NT2/D1 (cell line): ENCODE data around the gene GRIK2.

Experiments
- DNase-seq: peaks from one replicate; pipeline ENCODE4 v3.0.0-alpha.2; 2011; ENCODE audit warnings: low read depth, low spot score
- H3K27me3 ChIP-seq: 2 replicates; pipeline ENCODE4 v1.6.0; 2011; ENCODE audit warnings: mild to moderate bottlenecking; ENCODE audit not compliant: insufficient read length, insufficient read depth
- H3K36me3 ChIP-seq: 2 replicates; pipeline ENCODE4 v1.6.1; 2011; ENCODE audit warnings: mild to moderate bottlenecking, low read length, mixed read lengths; ENCODE audit not compliant: insufficient read depth, insufficient read length
- H3K4me1 ChIP-seq: 2 replicates; pipeline ENCODE4 v1.5.1; 2011; ENCODE audit not compliant: insufficient read depth, insufficient read length
- H3K4me3 ChIP-seq: 2 replicates; pipeline ENCODE4 v1.5.1; 2011; ENCODE audit warnings: low read depth; ENCODE audit not compliant: insufficient read length
- H3K9ac ChIP-seq: 2 replicates; pipeline ENCODE4 v1.6.0; 2011; ENCODE audit warnings: low read depth; ENCODE audit not compliant: insufficient read length
- H3K9me3 ChIP-seq: 2 replicates; pipeline ENCODE4 v1.5.1; 2011; ENCODE audit warnings: mild to moderate bottlenecking, low read length; ENCODE audit not compliant: insufficient read depth
- SUZ12 ChIP-seq: IDR thresholded peaks from 2 replicates; pipeline ENCODE4 v1.6.1; 2011; ENCODE audit not compliant: insufficient read length, insufficient read depth; ENCODE audit errors: extremely low read depth
- YY1 ChIP-seq: IDR thresholded peaks from 2 replicates; pipeline ENCODE4 v1.6.1; 2011; ENCODE audit not compliant: insufficient read length, insufficient read depth
- ZNF274 ChIP-seq: IDR thresholded peaks from 2 replicates; pipeline ENCODE4 v1.6.1; 2011; ENCODE audit warnings: mild to moderate bottlenecking, low read depth, low read length

The GRIK2 gene

DNA sequence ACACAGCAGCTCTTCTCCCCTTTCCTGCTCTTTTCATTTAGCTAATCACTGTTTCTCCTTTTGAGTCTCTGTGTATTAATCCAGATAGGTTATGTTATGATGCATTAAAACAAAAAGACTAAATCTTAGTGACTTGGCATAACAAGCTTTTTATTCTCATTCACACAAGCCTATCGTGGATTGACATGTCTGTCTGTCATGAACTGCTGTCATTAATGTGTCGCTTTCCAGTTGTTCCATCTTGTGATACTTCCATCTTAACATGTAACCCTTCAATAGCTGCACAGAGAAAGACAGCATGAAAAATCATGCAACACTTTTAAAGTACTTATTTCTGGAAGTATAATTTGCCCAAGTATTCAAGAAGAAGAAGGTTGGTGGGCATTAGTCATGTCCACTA, 128.7 kb downstream of the GRIK2 start:
- Histone ChIP-seq H3K27me3 (no peaks in the 10 kb centered on the region), H3K4me3 (no peak overlapping the region), H3K9ac (no peak overlapping the region), H3K9me3 (no peaks in the 10 kb centered on the region), H3K36me3 (no peaks in the 10 kb centered on the region), H3K4me1 (no peaks in the 10 kb centered on the region)
- DNase-seq: no peak
- TF ChIP-seq SUZ12 (no peak), YY1 (no peak), ZNF274 (no peak)

DNA sequence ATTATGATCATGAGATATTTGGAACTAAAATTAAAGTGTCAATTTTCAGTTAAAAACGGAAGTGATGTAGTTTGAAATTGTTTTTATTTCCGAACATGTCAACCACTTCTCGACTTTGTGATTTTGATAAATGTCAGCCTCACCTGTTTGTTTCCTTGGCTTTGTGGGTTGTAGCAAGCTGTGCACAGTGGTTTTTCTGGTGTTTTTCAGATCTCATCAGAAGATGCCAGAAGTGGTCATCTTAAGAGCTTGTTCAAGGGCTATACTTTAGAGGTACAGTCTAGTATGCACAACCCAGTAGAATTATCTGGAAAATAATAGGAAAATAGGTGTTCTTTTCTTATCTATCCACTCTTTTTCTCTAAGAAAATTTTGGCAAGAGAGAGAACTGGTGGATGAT, 134.0 kb downstream of the GRIK2 start:
- Histone ChIP-seq H3K4me1 (no peaks in the 10 kb centered on the region), H3K36me3 (no peaks in the 10 kb centered on the region), H3K4me3 (no peak overlapping the region), H3K9me3 (no peaks in the 10 kb centered on the region), H3K9ac (no peak overlapping the region), H3K27me3 (no peaks in the 10 kb centered on the region)
- DNase-seq: no peak
- TF ChIP-seq ZNF274 (no peak), YY1 (no peak), SUZ12 (no peak)

DNA sequence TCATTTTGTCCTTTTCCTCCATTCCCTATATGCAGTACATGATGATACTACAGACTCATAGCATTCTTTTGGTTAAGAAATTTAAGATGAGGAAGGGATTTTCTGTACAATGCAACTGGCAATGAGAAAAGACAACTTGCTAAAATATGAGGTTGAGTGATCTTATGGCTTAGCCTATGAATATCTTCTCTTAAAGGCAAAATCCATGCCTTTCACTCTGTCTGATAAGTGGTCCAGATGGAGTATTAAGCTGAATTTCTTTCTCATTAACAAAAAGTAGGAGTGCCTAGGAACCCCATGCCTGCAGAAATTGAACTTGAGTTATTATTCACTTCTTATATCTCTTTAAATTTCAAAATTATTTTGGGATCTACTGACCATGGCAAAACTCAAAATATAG, 135.3 kb downstream of the GRIK2 start:
- H3K9me3 ChIP-seq: no peaks in the 10 kb centered on the region

DNA sequence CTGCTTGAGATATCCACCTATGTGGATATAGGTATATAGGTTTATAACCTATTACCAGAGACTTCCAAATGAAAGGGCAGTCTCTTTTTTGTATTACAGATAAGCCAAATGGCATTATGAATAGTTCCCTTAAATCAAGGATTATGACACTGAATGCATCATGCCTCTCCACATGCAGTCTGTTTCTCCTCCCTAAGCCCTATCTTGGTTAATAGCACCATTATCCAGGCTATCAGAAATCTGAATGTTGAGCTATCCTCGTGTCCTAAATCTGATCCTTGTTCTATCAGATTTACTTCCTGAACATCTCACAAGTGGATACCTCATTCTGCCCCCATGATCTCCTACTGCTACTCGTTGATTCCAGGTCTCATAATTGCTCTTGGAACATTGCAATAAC, 138.0 kb downstream of the GRIK2 start:
- Histone ChIP-seq H3K36me3 (no peaks in the 10 kb centered on the region), H3K9ac (no peak overlapping the region), H3K4me1 (no peaks in the 10 kb centered on the region), H3K27me3 (no peaks in the 10 kb centered on the region), H3K9me3 (no peaks in the 10 kb centered on the region), H3K4me3 (no peak overlapping the region)
- no peak for DNase-seq
- TF ChIP-seq ZNF274 (no peak), YY1 (no peak), SUZ12 (no peak)

More for the DNA sequence above, 135.3 kb downstream of the GRIK2 start:
- Histone ChIP-seq H3K27me3 (no peaks in the 10 kb centered on the region), H3K9ac (no peak overlapping the region), H3K4me1 (no peaks in the 10 kb centered on the region), H3K36me3 (no peaks in the 10 kb centered on the region), H3K4me3 (no peak overlapping the region)
- no peak for TF ChIP-seq YY1
- no peak for DNase-seq

DNA sequence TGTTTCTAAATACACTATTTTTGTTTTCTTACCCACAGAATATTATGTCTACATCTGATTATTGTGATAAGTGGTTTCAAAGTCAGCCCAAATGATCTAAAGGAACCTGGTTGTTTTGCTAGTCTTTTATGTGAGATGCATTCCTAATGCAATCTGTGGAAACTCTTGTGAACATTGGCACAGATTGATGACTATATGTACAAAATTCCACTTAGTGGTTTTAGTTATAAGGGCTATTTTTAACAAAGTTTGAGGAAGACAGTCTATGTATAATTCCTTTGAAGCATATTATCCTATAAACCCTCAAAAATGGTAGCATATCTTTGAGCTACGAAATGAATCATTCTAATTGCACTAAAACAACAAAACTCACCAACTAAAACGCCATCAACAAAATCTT, 140.9 kb downstream of the GRIK2 start:
- no peak for TF ChIP-seq SUZ12
- DNase-seq: no peak
- Histone ChIP-seq H3K9me3 (no peaks in the 10 kb centered on the region), H3K9ac (no peak overlapping the region), H3K4me3 (no peak overlapping the region), H3K27me3 (no peaks in the 10 kb centered on the region), H3K36me3 (no peaks in the 10 kb centered on the region), H3K4me1 (no peaks in the 10 kb centered on the region)

DNA sequence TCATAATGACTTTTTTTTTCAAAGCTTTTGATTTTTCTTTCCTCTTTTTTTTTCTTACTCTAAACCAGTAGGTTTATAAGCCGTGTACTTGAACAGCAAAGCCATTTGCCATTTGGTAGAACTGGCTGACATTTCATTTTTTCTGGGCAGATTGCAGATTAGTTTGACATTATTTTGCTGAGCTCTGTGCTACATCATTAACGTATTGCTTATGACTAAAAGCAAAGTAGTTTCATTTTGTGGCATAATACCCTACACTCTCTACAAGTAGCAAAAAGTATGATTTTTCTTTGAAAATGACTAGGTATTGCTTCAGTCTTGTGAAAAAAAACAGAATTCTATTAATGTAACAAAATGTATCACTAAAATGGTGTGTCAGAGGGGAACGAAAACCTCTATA, 141.3 kb downstream of the GRIK2 start:
- H3K9me3 ChIP-seq: no peaks in the 10 kb centered on the region
- no peak overlapping the region for H3K4me3 ChIP-seq
- no peak for DNase-seq
- H3K9ac ChIP-seq: no peak overlapping the region
- H3K4me1 ChIP-seq: no peaks in the 10 kb centered on the region
- no peaks in the 10 kb centered on the region for H3K27me3 ChIP-seq
- TF ChIP-seq SUZ12 (no peak), ZNF274 (no peak), YY1 (no peak)
- no peaks in the 10 kb centered on the region for H3K36me3 ChIP-seq

DNA sequence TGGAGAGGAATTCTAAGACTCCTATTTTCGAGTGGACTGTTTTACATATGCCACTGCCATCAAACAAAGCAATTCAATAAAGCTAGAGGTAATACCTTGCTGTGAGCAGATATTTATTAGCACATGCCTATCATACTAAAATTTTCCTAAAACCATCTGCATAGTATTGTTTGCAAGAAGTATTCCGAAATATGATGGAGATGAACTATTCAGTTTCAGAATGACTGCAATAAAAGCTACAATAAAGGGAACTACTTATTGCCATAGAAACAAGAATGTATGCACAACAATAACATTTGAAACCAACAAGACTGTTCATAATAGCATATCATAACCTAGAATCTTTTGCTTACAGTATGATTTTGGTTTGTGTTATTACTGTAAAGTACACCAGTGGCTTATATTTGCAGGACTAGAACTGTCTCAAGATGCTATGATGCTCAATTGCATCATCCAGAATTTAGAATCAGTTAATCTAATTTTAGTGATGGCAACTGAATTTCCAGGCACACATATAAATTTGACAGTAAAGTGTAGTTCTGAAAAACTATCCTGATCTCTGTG, 144.3 kb downstream of the GRIK2 start:
- H3K4me1 ChIP-seq: no peaks in the 10 kb centered on the region
- no peaks in the 10 kb centered on the region for H3K27me3 ChIP-seq
- no peaks in the 10 kb centered on the region for H3K9me3 ChIP-seq
- TF ChIP-seq ZNF274 (no peak), SUZ12 (no peak), YY1 (no peak)
- H3K36me3 ChIP-seq: no peaks in the 10 kb centered on the region
- H3K9ac ChIP-seq: no peak overlapping the region
- no peak overlapping the region for H3K4me3 ChIP-seq
- no peak for DNase-seq
